ENCODE data around the gene GLT6D1. TPM values are rescaled to one million over a fixed set of nuclear protein-coding genes. Genes with fewer than 3 reads are reported as not detected.
"Not testable (repeated sequence)": the region's sequence is repeated elsewhere in the genome, so short reads cannot be mapped to it uniquely, and the experiment has no call there.

GLT6D1 gene
- total and polyA plus RNA-seq, 4 donors, result not detected

DNA sequence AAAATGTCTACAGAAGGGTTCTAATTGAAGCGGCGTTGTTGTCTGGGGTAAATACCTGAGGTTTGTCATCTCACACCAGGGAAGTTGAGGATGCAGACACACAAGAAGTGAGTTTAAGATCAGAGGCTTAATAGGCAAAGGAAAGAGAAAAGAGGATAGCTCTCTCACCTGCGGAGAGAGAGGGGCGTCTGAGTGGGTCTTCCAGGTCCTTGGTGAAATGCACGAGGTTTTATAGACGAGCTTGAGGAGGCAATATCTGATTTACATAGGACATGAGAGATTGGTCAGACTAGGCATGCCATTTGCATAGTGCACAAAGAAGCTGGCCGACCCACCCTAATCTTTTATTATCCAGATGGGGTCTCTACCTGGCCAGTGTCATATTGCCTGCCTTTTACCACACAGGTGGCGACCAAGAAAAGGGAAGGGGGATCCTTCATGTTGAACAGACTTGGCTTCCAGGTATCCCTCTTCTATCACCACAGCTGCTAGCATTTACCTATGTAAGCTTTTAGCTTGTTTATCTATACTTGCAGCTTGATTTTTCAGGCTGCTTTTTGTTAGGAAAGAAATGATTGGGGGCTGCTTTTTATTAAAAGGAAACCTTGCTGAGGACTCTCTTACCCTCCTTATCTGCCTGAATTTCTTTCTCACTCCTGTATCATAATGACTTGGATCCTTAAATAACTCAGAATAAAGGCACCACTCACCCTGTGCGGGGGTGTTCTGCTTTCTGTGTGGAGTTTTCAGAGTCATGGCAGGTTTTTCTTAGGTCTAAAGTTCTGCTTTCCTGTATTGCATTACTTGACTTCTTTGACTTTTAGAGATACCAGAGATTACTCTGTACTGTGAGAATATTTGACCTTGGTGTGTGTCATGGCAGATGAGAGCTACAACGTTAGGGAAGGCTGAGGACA is 9.4 kb upstream of the GLT6D1 start:
- intact Hi-C loops (cut with DNase I), result no loop called here
- Histone ChIP-seq H3K9me3 (ENCODE audit: control insufficient read depth, low read length) (peaks cover 15% of the 10 kb centered on the region), H3K4me1 (ENCODE audit: control insufficient read depth in 1 of 2, insufficient read depth in 2 of 2, low read length in 2 of 2) (no peaks in the 10 kb centered on the region), H3K4me3 (ENCODE audit: low read length in 2 of 2) (no peak overlapping the region), H3K27ac (ENCODE audit: low read depth in 1 of 2, low read length in 2 of 2) (no peak overlapping the region), H3K36me3 (ENCODE audit: control insufficient read depth in 1 of 2, insufficient read depth in 2 of 2, low read length in 1 of 2) (no peaks in the 10 kb centered on the region), H3K27me3 (ENCODE audit: control insufficient read depth in 1 of 2, insufficient read depth in 2 of 2, low read length in 1 of 2) (no peaks in the 10 kb centered on the region)
- no peak for DNase-seq
- no peak for ATAC-seq (ENCODE audit: low FRiP score)
- 76 to 81% methylated on average over 10 of the region's 10 CpGs for WGBS, 2 donors

DNA sequence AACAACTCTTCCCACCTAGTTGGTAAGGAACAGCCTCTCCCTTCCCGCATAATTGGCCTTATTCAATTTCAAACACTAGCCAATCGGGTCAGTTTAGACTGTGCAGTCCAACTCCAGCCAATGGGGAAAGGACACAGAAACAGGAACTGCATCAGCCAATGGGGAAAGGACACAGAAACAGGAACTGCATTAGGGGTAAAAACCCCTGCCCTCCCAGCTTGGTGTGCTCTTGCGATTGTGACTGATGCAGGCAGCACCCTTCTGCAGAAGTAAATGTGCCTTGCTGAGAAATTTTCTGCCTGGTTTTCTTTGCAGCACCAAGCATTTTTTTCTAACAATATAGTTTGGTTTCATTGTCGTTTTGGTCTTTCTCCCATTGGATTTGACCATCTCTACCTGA is 8.5 kb upstream of the GLT6D1 start:
- DNase-seq, result no peak
- Histone ChIP-seq H3K4me1 (ENCODE audit: control insufficient read depth in 1 of 2, insufficient read depth in 2 of 2, low read length in 2 of 2) (no peaks in the 10 kb centered on the region), H3K4me3 (ENCODE audit: low read length in 2 of 2) (no peak overlapping the region), H3K27ac (ENCODE audit: low read depth in 1 of 2, low read length in 2 of 2) (no peak overlapping the region), H3K27me3 (ENCODE audit: control insufficient read depth in 1 of 2, insufficient read depth in 2 of 2, low read length in 1 of 2) (no peaks in the 10 kb centered on the region), H3K9me3 (ENCODE audit: control insufficient read depth, low read length) (peaks cover 15% of the 10 kb centered on the region), H3K36me3 (ENCODE audit: control insufficient read depth in 1 of 2, insufficient read depth in 2 of 2, low read length in 1 of 2) (no peaks in the 10 kb centered on the region)
- intact Hi-C loops (cut with DNase I), result no loop called here
- ATAC-seq (ENCODE audit: low FRiP score), result no peak
- 85 to 88% methylated on average over 4 of the region's 4 CpGs for WGBS, 2 donors

DNA sequence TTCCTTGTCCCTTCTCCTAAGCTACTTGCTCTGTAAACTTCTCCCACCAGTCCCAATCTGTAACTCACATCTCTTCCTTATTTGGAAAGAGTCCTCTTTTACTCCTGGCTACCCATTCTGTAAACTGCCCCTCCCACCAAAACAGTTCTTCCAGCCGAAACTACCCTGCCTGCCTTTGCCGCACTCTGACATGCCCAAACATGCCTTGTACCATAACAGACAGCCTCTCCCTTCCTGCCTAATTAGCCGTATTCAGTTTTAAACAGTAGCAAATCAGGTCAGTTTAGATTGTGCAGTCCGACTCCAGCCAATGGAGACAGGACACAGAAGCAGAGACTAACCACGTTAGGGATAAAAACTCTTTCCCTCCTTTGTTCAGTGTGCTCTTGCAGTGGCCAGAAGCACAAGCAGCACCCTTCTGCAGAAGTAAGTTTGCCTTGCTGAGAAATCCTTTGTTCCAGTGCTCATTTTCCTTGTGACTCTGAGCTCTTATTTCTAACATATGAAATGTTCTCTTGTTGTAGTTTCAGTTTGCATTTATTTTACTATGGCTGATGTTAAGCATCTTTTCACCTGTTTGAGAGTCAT is 5.4 kb upstream of the GLT6D1 start:
- no peak overlapping the region for H3K4me3 ChIP-seq (ENCODE audit: low read length in 2 of 2)
- no peak overlapping the region for H3K27ac ChIP-seq (ENCODE audit: low read depth in 1 of 2, low read length in 2 of 2)
- WGBS, 2 donors, result 82 to 85% methylated on average over 5 of the region's 5 CpGs
- no peaks in the 10 kb centered on the region for H3K36me3 ChIP-seq (ENCODE audit: control insufficient read depth in 1 of 2, insufficient read depth in 2 of 2, low read length in 1 of 2)
- DNase-seq (no peak), ATAC-seq (ENCODE audit: low FRiP score) (no peak)
- no peaks in the 10 kb centered on the region for H3K27me3 ChIP-seq (ENCODE audit: control insufficient read depth in 1 of 2, insufficient read depth in 2 of 2, low read length in 1 of 2)
- intact Hi-C loops (cut with DNase I), result no loop called here
- H3K4me1 ChIP-seq (ENCODE audit: control insufficient read depth in 1 of 2, insufficient read depth in 2 of 2, low read length in 2 of 2), result no peaks in the 10 kb centered on the region
- H3K9me3 ChIP-seq (ENCODE audit: control insufficient read depth, low read length), result peaks cover 16% of the 10 kb centered on the region

DNA sequence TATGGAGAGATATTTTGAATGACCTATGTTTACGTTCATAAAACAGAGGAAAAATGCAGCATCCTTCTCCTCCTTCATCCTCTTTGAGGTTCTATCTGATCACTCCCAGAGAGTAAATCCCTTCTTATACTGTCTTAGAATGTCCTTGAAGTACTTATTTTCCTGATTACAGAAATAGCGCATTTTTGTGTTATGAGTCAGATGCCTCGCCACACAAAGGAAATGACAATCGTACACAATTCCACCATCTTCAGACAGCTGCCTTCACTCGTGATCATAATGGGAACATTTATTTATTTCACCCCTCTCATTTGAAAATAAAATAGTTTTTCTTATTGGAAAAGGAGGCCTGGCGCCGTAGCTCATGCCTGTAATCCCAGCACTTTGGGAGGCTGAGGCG is 2.4 kb upstream of the GLT6D1 start:
- H3K4me1 ChIP-seq (ENCODE audit: control insufficient read depth in 1 of 2, insufficient read depth in 2 of 2, low read length in 2 of 2), result no peaks in the 10 kb centered on the region
- DNase-seq (no peak), ATAC-seq (ENCODE audit: low FRiP score) (no peak)
- intact Hi-C loops (cut with DNase I), result no loop called here
- no peak overlapping the region for H3K27ac ChIP-seq (ENCODE audit: low read depth in 1 of 2, low read length in 2 of 2)
- H3K9me3 ChIP-seq (ENCODE audit: control insufficient read depth, low read length), result peaks cover 7% of the 10 kb centered on the region
- 64 to 68% methylated on average over 8 of the region's 8 CpGs for WGBS, 2 donors
- no peaks in the 10 kb centered on the region for H3K27me3 ChIP-seq (ENCODE audit: control insufficient read depth in 1 of 2, insufficient read depth in 2 of 2, low read length in 1 of 2)
- no peak overlapping the region for H3K4me3 ChIP-seq (ENCODE audit: low read length in 2 of 2)
- no peaks in the 10 kb centered on the region for H3K36me3 ChIP-seq (ENCODE audit: control insufficient read depth in 1 of 2, insufficient read depth in 2 of 2, low read length in 1 of 2)

DNA sequence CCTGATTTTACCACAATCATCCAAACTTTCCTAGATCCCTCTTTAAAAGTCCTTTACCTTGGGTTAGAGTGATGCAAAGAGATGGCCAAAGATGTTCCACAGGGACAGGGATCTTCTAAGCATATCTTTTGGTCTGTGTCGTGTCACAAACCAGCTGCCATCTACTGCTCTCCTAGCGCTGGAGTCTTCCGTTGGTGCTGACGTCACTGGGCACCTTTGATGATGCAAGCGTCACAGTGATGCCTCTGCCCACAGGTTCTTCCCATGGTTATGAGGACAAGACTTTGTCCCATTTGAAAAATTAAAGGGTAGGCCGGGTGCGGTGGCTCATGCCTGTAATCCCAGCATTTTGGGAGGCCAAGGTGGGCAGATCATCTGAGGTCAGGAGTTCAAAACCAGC is 1.7 kb upstream of the GLT6D1 start:
- no peak for DNase-seq
- H3K4me3 ChIP-seq (ENCODE audit: low read length in 2 of 2), result no peak overlapping the region
- no peak for ATAC-seq (ENCODE audit: low FRiP score)
- H3K9me3 ChIP-seq (ENCODE audit: control insufficient read depth, low read length), result peaks cover 7% of the 10 kb centered on the region
- intact Hi-C loops (cut with DNase I), result no loop called here
- no peaks in the 10 kb centered on the region for H3K27me3 ChIP-seq (ENCODE audit: control insufficient read depth in 1 of 2, insufficient read depth in 2 of 2, low read length in 1 of 2)
- H3K36me3 ChIP-seq (ENCODE audit: control insufficient read depth in 1 of 2, insufficient read depth in 2 of 2, low read length in 1 of 2), result no peaks in the 10 kb centered on the region
- 86% methylated on average over 7 of the region's 7 CpGs for WGBS, 2 donors
- H3K27ac ChIP-seq (ENCODE audit: low read depth in 1 of 2, low read length in 2 of 2), result no peak overlapping the region
- H3K4me1 ChIP-seq (ENCODE audit: control insufficient read depth in 1 of 2, insufficient read depth in 2 of 2, low read length in 2 of 2), result no peaks in the 10 kb centered on the region

DNA sequence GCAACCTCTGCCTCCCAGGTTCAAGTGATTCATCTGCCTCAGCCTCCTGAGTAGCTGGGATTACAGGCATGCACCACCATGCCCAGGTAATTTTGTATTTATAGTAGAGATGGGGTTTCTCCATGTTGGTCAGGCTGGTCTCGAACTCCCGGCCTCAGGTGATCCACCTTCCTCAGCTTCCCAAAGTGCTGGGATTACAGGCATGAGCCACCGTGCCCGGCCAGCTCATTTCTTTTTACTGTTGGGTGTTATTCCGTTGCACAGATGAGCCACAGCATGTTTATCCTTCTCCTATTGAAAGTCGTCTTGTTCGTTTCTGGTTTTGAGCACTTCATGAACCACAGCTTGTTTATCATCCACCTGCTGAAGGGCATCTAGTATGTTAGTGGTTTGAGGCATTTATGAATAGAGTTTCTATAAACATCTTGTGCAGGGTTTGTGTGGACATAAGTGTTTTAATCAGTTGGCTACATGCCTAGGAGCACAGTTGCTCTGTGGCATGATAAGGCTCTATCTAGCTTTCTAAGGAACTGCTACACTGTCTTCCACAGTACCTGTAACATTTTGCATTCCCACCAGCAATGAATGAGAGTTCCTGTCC is 2.3 kb downstream of the GLT6D1 start:
- H3K4me1 ChIP-seq (ENCODE audit: control insufficient read depth in 1 of 2, insufficient read depth in 2 of 2, low read length in 2 of 2); DNase-seq; H3K9me3 ChIP-seq (ENCODE audit: control insufficient read depth, low read length); H3K27ac ChIP-seq (ENCODE audit: low read depth in 1 of 2, low read length in 2 of 2); ATAC-seq (ENCODE audit: low FRiP score); H3K4me3 ChIP-seq (ENCODE audit: low read length in 2 of 2); H3K36me3 ChIP-seq (ENCODE audit: control insufficient read depth in 1 of 2, insufficient read depth in 2 of 2, low read length in 1 of 2); H3K27me3 ChIP-seq (ENCODE audit: control insufficient read depth in 1 of 2, insufficient read depth in 2 of 2, low read length in 1 of 2): not testable (repeated sequence)
- 83 to 84% methylated on average over 7 of the region's 7 CpGs for WGBS, 2 donors
- intact Hi-C loops (cut with DNase I), result loop anchor here in 1 of 2 donors (10.0 kb wide), 1 partner anchor 282 kb away; no protein-coding TSS in a partner anchor

DNA sequence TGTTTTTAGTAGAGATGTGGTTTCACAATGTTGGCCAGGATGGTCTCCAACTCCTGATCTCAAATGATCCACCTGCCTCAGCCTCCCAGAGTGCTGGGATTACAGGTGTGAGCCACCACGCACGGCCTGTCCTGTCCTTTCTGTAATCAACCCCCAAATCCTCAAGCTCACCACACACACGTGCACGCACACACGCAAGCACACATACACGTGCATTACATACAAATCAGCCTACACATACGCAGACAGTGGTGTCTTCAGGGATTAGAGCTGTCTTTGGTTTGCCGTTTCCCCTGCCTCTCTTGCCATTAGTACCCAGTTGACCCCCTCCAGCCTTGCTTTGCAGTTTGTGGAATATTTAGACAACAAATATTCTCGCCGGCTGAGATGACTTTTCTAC is 6.5 kb downstream of the GLT6D1 start:
- WGBS, 2 donors, result 87% methylated on average over 10 of the region's 10 CpGs
- H3K27me3 ChIP-seq (ENCODE audit: control insufficient read depth in 1 of 2, insufficient read depth in 2 of 2, low read length in 1 of 2), result no peaks in the 10 kb centered on the region
- no peak overlapping the region for H3K27ac ChIP-seq (ENCODE audit: low read depth in 1 of 2, low read length in 2 of 2)
- ATAC-seq (ENCODE audit: low FRiP score) (no peak), DNase-seq (no peak)
- no peaks in the 10 kb centered on the region for H3K4me1 ChIP-seq (ENCODE audit: control insufficient read depth in 1 of 2, insufficient read depth in 2 of 2, low read length in 2 of 2)
- peaks cover 1% of the 10 kb centered on the region for H3K9me3 ChIP-seq (ENCODE audit: control insufficient read depth, low read length)
- no peak overlapping the region for H3K4me3 ChIP-seq (ENCODE audit: low read length in 2 of 2)
- H3K36me3 ChIP-seq (ENCODE audit: control insufficient read depth in 1 of 2, insufficient read depth in 2 of 2, low read length in 1 of 2), result no peaks in the 10 kb centered on the region
- intact Hi-C loops (cut with DNase I), result loop anchor here in 1 of 2 donors (10.0 kb wide), 1 partner anchor 278 kb away; no protein-coding TSS in a partner anchor

DNA sequence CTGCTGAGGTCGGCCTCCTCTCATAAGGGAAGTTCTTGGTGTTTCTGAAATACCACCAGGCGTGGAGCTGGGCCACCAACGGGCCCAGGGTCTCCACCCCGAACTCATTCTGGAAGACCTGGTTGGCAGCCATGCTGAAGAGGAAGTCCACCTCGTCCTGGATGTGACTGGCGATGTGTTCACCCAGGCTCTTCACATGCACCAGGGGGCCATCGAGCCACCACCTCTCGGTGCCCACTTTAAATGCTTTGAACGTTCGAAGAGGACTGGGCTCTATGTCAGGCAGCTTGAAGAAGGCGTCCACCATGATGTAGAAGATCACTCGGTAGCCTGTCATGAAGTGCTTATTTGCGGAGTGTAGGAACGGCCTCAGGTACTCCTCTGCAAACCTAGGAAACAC is 15.1 kb downstream of the GLT6D1 start:
- intact Hi-C loops (cut with DNase I), result no loop called here
- Histone ChIP-seq H3K4me3 (ENCODE audit: low read length in 2 of 2) (no peak overlapping the region), H3K27ac (ENCODE audit: low read depth in 1 of 2, low read length in 2 of 2) (no peak overlapping the region), H3K9me3 (ENCODE audit: control insufficient read depth, low read length) (peaks cover 1% of the 10 kb centered on the region), H3K36me3 (ENCODE audit: control insufficient read depth in 1 of 2, insufficient read depth in 2 of 2, low read length in 1 of 2) (no peaks in the 10 kb centered on the region), H3K4me1 (ENCODE audit: control insufficient read depth in 1 of 2, insufficient read depth in 2 of 2, low read length in 2 of 2) (no peaks in the 10 kb centered on the region), H3K27me3 (ENCODE audit: control insufficient read depth in 1 of 2, insufficient read depth in 2 of 2, low read length in 1 of 2) (no peaks in the 10 kb centered on the region)
- ATAC-seq (ENCODE audit: low FRiP score), result no peak
- WGBS, 2 donors, result 90 to 91% methylated on average over 14 of the region's 14 CpGs
- no peak for DNase-seq
